GM12892 (cell line): Measurements from ENCODE around the gene SPEM3.

Source experiments
- DNase-seq: peaks from one replicate; pipeline ENCODE4 v3.0.0; 2011; ENCODE audit not compliant: insufficient read length
- FAIRE-seq: peaks from 2 replicates; lab custom pipeline; 2011; peaks lifted over from hg19 to GRCh38; lab: Jason Lieb, UNC
- POLR2A ChIP-seq: IDR thresholded peaks from 2 replicates; pipeline ENCODE4 v1.6.1; 2011; ENCODE audit warnings: low read depth, low read length, control low read depth
- POLR2AphosphoS5 ChIP-seq: IDR thresholded peaks from 2 replicates; pipeline ENCODE4 v1.6.1; 2011; ENCODE audit warnings: low read depth, low read length, control low read depth
- TAF1 ChIP-seq: IDR thresholded peaks from 2 replicates; pipeline ENCODE4 v1.6.1; 2011; ENCODE audit warnings: low read depth, mild to moderate bottlenecking, control low read depth, low read length, borderline replicate concordance

SPEM3 gene

GRCh38 chr17:7427549-7427948 lies 1.1 kb upstream of the SPEM3 start:
- DNase-seq = no peak
- no peak for TF ChIP-seq POLR2AphosphoS5
- TF ChIP-seq POLR2A = no peak
- no peak for TF ChIP-seq TAF1
- FAIRE-seq = no peak

- TF ChIP-seq TAF1 = no peak
- TF ChIP-seq POLR2AphosphoS5 = no peak
- no peak for TF ChIP-seq POLR2A
- no peak for FAIRE-seq
- no peak for DNase-seq
Observed at GRCh38 chr17:7429722-7430121, 1.1 kb downstream of the SPEM3 start.

DNA sequence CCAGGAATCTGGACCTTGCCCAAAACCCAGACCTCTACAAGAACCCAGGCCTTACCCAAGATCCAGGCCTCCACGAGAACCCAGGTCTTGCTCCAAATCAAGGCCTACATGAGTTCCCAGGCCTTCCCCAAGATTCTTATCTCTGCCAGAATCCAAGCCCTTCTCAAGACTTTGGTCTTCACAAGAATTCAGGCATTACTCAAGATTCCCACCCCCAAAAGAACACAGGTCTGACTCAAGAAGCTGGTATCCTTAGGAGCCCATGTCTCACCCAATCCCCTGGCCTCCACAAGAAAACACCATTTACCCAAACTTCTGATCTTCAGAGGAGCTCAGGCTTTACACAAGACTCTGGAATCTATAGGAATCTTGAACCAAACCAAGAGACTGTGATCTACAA lies 2.6 kb downstream of the SPEM3 start:
- FAIRE-seq (no peak), DNase-seq (no peak)
- TF ChIP-seq POLR2A = no peak
- TF ChIP-seq POLR2AphosphoS5 = no peak
- TF ChIP-seq TAF1 = no peak

DNA sequence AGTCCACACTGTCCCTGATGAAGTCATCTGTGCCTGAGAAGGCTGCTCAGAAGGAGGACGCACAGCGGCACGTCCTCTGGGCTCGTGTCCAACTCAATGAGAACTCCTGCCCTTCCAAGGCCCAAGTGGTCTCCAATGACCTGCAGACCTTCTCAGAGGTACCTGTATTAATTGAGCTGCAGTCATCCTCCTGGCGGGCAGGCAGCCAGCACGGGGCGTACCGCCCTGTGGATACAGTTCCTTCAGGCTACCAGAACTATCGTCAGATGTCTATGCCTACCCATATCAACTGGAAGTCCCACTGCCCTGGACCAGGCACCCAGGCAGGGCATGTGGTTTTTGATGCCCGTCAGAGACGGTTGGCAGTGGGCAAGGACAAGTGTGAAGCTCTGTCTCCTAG lies 3.6 kb downstream of the SPEM3 start:
- FAIRE-seq (no peak), DNase-seq (no peak)
- TF ChIP-seq POLR2AphosphoS5 (no peak), POLR2A (no peak), TAF1 (no peak)

DNA sequence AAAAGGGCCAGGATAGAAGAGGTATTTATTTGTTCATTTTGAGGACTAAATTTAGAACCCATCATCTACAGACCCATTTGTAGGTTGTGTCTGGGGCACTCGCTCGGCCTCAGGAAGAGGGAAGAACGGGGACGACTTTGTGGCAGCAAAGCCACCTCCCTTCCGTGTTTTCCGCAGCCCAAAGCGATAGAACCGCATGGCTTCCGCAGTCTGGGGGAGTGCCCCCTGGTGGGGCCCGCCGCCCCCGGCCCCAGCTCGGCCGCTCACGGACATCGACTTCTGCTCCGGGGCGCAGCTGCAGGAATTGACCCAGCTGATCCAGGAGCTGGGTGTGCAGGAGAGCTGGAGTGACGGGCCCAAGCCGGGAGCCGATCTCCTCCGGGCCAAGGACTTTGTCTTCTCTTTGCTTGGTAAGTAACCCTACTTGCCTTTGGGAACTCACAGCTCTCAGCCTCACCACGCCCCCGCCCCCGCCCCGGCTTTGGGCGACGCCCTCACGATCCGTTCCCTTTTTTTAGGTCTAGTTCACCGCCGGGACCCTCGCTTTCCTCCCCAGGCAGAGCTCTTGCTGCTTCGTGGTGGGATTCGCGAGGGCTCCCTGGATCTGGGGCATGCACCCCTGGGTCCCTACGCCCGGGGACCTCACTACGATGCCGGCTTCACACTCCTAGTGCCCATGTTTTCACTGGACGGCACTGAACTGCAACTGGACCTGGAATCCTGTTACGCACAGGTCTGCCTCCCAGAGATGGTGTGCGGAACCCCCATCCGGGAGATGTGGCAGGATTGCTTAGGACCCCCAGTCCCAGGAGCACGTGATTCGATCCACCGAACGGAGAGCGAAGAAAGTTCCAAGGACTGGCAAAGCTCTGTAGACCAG lies 7.3 kb downstream of the SPEM3 start:
- DNase-seq (no peak), FAIRE-seq (no peak)
- TF ChIP-seq POLR2AphosphoS5 = no peak
- TF ChIP-seq POLR2A = peak; percentile 40; the same call in 1 of the 2 replicates

GRCh38 chr17:7436556-7437368 lies 8.1 kb downstream of the SPEM3 start:
- FAIRE-seq (peak; percentile 80), DNase-seq (no peak)
- TF ChIP-seq POLR2AphosphoS5 (no peak), POLR2A (no peak), TAF1 (no peak)

GRCh38 chr17:7437369-7437863 lies 8.8 kb downstream of the SPEM3 start:
- DNase-seq (no peak), FAIRE-seq (no peak)
- TF ChIP-seq POLR2A (no peak), TAF1 (no peak), POLR2AphosphoS5 (no peak)

DNA sequence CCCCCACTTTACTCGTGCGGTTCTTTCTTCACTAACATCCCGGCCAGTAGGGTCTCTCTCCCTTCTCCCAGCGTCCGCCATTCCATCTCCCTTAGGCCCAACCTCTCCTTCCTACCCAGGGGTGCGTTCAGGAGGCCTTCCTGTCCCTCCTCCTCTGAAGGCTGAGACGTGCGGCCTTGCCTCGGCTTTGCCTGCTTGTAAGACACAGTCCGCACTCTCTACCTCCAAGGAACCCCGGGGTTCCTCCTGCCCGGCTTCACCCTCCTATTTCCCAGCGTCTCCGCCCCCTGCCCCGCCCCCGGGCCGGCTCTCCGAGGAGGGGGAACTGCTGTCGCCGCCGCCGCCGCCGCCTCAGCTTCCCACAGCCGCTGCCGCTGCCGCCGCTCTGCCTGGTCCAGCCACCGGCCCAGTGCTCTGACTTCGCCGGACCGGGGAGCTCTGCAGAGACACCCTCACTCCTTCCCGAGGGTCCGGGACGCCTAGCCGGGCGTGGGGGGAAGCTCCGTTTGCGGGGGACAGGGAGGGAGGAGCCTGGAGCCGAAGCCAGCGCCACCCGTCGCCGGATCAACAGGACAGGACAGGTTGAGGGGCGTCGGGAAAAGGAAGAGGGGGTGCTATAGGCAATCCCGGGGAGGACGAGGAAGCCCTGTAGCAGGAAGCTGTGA lies 9.4 kb downstream of the SPEM3 start:
- FAIRE-seq (no peak), DNase-seq (no peak)
- no peak for TF ChIP-seq POLR2AphosphoS5
- TF ChIP-seq TAF1 = no peak
- TF ChIP-seq POLR2A = no peak

GRCh38 chr17:7438656-7439460 lies 10.2 kb downstream of the SPEM3 start:
- DNase-seq (no peak), FAIRE-seq (peak; percentile 24)
- TF ChIP-seq POLR2AphosphoS5 (no peak), TAF1 (no peak), POLR2A (no peak)

DNA sequence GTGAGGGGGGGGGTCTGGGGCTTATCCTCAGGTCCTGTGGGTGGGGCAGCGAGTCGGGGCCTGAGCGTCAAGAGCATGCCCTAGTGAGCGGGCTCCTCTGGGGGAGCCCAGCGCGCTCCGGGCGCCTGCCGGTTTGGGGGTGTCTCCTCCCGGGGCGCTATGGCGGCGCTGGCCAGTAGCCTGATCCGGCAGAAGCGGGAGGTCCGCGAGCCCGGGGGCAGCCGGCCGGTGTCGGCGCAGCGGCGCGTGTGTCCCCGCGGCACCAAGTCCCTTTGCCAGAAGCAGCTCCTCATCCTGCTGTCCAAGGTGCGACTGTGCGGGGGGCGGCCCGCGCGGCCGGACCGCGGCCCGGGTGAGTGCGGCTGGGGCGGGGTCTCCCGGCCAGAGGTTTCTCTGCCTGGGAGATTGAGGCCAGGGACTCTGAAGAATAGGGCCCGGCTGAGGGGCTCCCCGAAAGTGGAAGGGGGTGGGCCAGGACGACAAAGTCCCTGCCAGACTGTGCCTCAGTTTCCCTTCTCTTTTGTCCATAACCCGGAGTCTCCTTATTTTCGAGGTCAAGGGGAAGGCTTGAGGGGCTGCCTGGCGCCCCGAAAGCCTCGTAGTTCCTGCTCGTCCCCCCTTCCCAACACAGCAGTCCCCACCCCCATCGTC lies 10.9 kb downstream of the SPEM3 start, which contains the start of gene FGF11:
FGF11 (plus strand) TSS at position 51 of the 651 bp plus-strand sequence; CDS start at position 160, 109 bp downstream.
- DNase-seq = no peak
- no peak for FAIRE-seq
- TF ChIP-seq TAF1 = no peak
- TF ChIP-seq POLR2A = no peak
- no peak for TF ChIP-seq POLR2AphosphoS5
